ENCODE results near the gene FAS.
"Not testable (repeated sequence)": the region's sequence is repeated elsewhere in the genome, so short reads cannot be mapped to it uniquely, and the experiment has no call there.

The FAS gene

DNA sequence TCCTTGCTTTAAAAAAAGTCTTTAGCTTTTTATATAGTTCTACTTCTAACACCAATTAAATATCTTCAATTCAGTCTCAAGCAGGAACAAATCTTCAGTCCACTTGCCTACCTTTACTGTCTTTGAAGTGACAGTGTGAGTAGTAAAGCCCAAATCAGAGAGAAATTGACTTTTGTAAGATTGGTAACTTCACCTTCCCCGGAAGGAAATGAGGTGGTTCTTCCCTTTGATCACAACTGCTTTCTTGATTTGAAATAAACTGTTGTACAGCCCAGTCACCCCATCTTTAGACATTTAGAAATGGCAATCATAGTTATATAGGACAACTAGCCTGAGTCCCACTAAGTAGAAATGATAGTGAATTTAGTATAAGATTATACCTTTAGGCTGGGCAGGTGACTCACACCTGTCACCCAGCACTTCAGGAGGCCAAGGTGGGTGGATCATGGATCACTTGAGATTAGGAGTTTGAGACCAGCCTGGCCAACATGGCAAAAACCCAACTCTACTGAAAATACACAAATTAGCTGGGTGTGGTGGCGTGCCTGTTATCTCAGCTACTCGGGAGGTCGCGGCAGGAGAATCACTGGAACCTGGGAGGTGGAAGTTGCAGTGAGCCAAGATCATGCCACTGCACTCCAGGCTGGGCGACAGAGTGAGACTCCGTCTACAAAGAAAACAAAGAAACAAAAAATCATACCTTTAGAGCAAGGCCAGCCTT, 4.7 kb downstream of the FAS start:
- peak; percentile 68 for DNase-seq

GRCh38 chr10:88996927-88997326, 6.3 kb downstream of the FAS start:
- DNase-seq, result peak; percentile 58

DNA sequence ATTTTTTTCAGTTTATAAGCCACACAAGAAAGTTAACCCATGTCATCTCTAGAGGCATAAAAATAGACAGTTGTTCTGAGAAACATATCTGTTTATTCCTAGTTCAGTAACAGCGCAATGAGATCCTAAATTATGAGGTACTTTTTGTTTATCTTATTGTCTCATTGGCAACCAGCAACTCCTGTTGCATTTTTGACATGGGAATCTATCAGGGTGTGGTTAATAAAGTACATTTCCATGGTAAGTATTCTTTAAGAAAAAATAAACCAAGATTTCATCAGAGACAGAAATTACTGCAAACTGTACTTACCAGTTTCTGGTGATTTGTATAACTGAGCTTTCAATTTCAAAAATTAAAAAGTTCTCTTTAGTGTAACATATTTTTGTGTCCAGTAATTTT, 9.0 kb downstream of the FAS start:
- peak; percentile 58 for DNase-seq

DNA sequence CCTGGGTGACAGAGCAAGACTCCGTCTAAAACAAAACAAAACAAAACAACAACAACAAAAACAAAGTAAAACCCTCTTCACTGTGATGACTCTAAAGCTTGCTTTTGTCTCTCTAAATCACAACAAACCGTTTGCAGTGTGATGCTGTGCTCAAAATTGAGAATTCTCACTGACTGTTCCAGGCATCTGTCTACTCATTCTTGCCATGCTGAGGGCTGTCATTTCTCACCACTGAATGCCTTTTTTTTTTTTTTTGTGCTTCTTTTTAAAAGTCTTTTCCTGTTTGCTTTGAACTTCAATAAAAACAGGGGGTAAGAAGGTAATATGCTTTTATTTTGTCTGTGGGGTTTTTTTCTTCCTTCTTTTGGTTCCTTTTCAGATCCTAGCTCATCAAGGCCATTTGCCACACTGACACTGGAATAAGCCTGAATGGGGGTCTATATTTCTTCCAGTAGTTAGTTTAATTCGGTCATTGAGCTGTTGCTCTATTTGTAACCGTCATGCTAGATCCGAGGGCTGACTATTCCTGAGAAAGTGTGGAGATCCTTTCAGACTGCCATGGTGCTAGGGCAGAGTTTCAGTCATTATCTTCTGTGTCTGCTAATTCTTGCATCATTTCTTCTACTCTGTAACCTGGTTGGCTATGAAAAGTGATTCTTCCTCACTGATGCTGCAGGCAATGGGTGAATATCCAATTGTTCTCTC, 10.6 kb downstream of the FAS start:
- DNase-seq, result peak; percentile 63

GRCh38 chr10:89001729-89002072, 11.1 kb downstream of the FAS start:
- peak; percentile 42 for DNase-seq

DNA sequence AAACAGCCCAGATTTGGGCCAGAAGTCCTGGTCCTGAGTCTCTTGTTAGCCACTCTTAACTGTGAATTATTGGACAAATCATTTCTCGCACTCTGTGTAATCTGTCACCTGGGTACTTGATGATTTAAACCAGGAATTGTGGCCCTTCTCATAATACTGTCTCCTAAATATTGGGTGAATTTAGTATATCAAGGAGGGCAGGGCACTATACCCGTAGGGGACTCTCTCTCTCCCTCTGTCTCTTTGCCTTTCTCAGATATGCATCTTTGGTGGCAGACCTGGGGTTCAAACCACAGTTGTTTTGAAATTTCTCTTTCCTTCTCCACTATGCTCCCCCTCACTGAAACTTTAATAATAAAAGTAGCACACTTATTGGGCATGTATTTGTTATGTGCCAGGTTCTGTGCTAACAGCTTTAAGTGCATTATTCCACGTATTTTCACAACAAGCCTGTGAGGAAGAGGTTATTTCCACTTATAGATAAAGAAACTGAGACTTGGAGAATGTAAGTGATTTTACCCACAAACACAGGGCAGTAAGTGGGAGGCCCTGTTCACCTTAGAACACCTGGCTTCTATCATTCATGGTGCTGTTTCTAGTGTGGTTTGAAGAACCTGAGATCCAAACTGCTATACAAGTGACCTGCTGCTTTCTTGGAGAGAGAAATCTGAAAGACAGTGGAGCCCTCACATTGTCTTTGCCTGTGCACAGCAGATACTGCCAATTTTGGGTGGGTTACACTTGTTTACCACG, 11.8 kb downstream of the FAS start:
- peak; percentile 39 for DNase-seq

- peak; percentile 30 for DNase-seq
These were observed 12.7 kb downstream of the FAS start for GRCh38 chr10:89003344-89003743.

DNA sequence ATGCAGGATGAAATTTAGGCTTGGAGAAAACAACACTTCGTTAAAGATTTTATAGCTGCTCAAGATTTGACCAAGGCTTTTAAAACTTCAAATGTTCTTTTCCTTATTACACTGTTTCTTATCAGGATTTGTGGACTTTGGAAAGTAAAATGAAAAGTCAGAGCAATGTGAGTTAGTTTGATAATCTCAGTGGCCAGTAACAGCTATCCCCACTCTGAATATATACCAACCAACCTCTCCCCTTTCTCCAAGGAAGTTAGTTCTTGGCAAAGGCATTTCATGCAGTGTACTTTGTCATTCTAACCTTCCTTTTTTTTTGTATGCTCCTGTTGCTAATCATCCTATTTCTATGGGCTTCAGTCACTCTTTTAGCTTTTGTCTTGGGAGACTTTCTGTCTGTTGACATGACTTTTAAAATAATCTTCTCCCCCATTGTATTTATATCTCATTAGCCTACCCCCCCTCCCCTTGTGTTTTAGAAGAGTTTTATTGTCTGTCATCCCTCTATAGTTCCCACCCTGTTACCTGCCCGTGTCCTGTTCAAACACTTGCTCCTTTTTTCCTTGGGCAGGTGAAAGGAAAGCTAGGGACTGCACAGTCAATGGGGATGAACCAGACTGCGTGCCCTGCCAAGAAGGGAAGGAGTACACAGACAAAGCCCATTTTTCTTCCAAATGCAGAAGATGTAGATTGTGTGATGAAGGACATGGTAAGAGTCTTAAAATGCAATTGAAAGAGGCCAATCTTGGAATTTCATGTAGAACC, 16.7 kb downstream of the FAS start:
- DNase-seq, result no peak

- not testable (repeated sequence) for DNase-seq
These were observed 28.2 kb downstream of the FAS start for GRCh38 chr10:89018700-89019346.

GRCh38 chr10:89019569-89020327, 29.1 kb downstream of the FAS start:
- DNase-seq, result no peak

DNA sequence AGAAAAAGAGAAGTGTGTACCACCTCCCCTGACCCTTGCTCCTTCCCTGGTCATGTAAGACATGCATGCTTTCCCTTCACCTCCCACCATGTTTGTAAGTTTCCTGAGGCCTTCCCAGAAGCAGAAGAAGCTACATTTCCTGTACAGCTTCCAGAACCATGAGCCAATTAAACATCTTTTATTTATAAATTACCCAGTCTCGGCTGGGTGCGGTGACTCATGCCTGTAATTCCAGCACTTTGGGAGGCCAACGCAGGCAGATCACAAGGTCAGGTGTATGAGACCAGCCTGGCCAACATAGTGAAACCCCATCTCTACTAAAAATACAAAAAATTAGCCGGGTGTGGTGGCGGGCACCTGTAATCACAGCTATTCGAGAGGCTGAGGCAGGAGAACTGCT, 30.9 kb downstream of the FAS start:
- DNase-seq, result not testable (repeated sequence)

DNA sequence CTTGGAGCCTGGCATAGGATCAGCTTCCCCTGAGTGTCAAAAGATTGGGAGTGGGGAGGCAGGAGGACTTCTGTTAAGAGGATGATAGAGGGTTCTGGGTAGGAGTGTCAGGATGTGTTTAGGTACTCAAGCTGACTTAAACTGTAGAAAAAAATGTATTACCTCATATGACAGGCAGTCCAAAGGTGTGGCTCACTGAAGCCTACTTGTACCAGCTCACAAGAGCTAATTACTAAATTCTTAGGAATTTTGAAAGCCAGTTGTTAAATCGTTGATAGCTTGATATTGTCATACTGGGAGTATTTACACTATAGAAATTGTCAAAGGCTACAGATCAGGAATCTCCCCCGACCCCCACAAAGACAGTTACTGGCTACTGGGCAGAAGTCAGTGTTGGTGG, 32.1 kb downstream of the FAS start:
- DNase-seq, result no peak

- no peak for DNase-seq
These were observed 34.9 kb downstream of the FAS start for GRCh38 chr10:89025453-89025852.

GRCh38 chr10:89029181-89029580, 38.6 kb downstream of the FAS start:
- DNase-seq, result no peak

DNA sequence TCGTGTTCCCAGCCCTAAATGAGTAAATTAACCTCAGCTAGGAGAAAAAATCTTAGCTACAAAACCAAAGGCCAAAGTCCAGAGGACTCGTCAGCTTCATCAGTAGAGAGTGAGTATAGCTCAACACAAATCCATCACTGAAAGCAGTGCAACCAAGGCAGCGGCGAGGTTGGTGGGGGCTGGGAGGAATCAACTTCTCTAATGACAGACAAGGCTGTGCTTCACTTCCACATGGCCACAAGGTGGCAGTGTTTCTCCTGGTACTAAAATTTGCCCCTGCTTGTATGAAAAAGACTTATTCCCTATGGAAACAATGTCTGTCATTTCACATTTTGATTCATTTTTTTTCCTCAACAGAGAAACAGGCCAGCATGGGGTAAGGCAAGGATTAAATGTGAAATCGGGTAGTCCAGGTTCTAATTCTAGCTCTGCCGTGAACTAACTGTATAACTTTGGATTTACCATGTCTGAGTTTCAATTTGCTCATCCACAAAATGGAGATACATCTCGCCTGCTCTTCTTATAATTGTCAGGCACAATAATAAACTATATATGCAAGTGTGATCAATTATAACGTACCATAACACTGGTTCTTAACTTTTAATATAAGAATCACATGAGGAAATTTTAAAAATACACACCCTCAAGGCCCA, 39.3 kb downstream of the FAS start:
- DNase-seq, result peak; percentile 72

- no peak for DNase-seq
These were observed 40.2 kb downstream of the FAS start for GRCh38 chr10:89030791-89031190.

GRCh38 chr10:89032141-89032891, 41.7 kb downstream of the FAS start:
- no peak for DNase-seq

DNA sequence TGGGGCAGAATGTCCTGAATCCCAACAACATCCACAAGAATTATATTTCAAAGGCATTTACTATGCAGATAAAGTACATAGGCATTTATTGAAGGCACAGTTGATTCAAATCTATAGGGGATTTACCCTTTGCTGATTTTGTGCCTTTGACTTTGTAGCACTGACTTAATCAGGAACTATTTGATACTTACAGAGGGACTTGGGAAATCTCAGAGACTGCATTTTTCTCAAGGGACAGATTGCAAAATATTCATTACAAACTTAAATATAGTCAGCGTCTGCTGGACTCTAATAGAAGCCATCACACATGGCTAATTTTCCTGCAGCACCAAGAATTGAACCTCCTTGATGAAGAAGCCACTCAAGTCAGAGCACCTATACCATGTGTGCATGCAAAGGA, 44.9 kb downstream of the FAS start:
- DNase-seq, result no peak

GRCh38 chr10:89037096-89037495, 46.5 kb downstream of the FAS start:
- DNase-seq, result no peak

DNA sequence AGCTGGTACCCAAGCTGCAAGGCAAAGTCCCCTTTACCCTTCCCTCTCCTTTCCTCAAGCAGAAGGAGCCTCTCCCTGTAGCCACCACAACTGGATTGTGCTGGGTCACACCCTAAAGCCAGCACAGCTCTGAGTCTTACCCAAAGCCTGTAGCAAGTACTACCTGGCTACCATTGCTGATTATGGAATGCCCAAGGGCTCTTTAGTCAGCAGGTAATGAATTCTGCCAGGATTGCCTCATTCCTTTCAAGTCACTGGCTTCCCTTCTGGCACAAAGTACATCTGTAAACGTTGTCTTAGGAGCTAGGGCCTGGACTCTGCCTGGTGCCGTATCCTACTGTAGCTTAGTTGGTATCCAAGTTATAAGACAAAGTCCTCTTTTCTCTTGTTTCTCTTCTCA, 52.0 kb downstream of the FAS start:
- DNase-seq, result no peak

GRCh38 chr10:89043052-89043451, 52.5 kb downstream of the FAS start:
- no peak for DNase-seq
